Uterus (tissue), 2 donors: ENCODE results near the gene DPY19L3.

Experiments
- POLR2A ChIP-seq, 2 donors: fragments of 450-650 bp; IDR thresholded peaks; one replicate each; pipeline ENCODE4 v1.6.1; 2016; ENCODE audit warnings: antibody characterized with exemption in 2 of 2, mild to moderate bottlenecking in 1 of 2, moderate library complexity in 1 of 2
- TF ChIP-seq, protein P1 (sequence below), 4 experiments: fragments of 200-600 bp in 2 of 4; fragments of 450-650 bp in 2 of 4; sonication (generic) in 2 of 4; IDR thresholded peaks; one replicate each; pipeline ENCODE4 v1.5.1; 2016 to 2019; ENCODE audit warnings: antibody characterized with exemption in 4 of 4, mild to moderate bottlenecking in 2 of 4, moderate library complexity in 1 of 4

DNA sequence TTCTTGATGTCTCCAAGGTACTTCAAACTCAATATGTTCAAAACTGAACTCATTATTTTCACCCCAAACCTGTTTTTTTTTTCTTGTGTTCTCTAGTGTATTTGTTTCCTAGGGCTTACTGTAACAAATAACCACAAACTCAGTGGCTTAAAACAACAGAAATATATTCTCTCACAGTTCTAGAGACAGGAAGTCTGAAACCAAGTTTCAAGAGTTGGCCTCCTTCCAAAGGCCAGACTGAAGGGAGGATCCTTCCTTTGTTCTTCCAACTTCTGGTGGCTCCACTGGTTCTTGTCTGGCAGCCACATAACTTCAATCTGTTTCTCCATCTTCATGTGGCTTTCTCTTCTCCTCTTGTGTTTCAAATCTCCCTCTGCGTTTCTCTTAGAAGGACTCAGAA lies 113.5 kb downstream of the DPY19L3 start:
- no peak for TF ChIP-seq POLR2A (IDR thresholded peaks at IDR 0.05)
- TF ChIP-seq, protein P1, sequence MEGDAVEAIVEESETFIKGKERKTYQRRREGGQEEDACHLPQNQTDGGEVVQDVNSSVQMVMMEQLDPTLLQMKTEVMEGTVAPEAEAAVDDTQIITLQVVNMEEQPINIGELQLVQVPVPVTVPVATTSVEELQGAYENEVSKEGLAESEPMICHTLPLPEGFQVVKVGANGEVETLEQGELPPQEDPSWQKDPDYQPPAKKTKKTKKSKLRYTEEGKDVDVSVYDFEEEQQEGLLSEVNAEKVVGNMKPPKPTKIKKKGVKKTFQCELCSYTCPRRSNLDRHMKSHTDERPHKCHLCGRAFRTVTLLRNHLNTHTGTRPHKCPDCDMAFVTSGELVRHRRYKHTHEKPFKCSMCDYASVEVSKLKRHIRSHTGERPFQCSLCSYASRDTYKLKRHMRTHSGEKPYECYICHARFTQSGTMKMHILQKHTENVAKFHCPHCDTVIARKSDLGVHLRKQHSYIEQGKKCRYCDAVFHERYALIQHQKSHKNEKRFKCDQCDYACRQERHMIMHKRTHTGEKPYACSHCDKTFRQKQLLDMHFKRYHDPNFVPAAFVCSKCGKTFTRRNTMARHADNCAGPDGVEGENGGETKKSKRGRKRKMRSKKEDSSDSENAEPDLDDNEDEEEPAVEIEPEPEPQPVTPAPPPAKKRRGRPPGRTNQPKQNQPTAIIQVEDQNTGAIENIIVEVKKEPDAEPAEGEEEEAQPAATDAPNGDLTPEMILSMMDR (IDR thresholded peaks at IDR 0.05): no peak
